HEK293T (cell line): ENCODE results near the gene CYP46A1.

Source experiments
- CTCF ChIA-PET: fragments of 350-600 bp; formaldehyde crosslinking; extraction: SDS; loops from one replicate; lab custom pipeline; 2021; ENCODE audit warnings: antibody characterized with exemption, inconsistent platforms; lab: Yijun Ruan, JAX
- POLR2A ChIA-PET: fragments of 350-600 bp; formaldehyde crosslinking; extraction: SDS; loops from one replicate; lab custom pipeline; 2020; ENCODE audit warnings: antibody characterized with exemption, inconsistent platforms; lab: Yijun Ruan, JAX
- DNase-seq: peaks from one replicate; pipeline ENCODE4 v3.0.0; 2012; ENCODE audit warnings: mixed read lengths; ENCODE audit errors: extremely low spot score
- ARNT ChIP-seq: fragments of 450-650 bp; IDR thresholded peaks from 2 replicates; pipeline ENCODE4 v1.6.1; 2017; ENCODE audit warnings: mild to moderate bottlenecking
- BHLHE40 ChIP-seq: fragments of 450-650 bp; IDR thresholded peaks from 2 replicates; pipeline ENCODE4 v1.6.1; 2016; ENCODE audit warnings: mild to moderate bottlenecking, moderate library complexity, borderline replicate concordance
- CTBP1 ChIP-seq: fragments of 450-650 bp; IDR thresholded peaks from 2 replicates; pipeline ENCODE4 v1.6.1; 2016; ENCODE audit warnings: borderline replicate concordance
- ELF4 ChIP-seq: fragments of 450-650 bp; IDR thresholded peaks from 2 replicates; pipeline ENCODE4 v1.6.1; 2017; ENCODE audit warnings: antibody characterized with exemption
- FOXA1 ChIP-seq: fragments of 450-650 bp; IDR thresholded peaks from 2 replicates; pipeline ENCODE4 v1.6.1; 2016; ENCODE audit warnings: mild to moderate bottlenecking
- FOXK2 ChIP-seq: fragments of 450-650 bp; IDR thresholded peaks from 2 replicates; pipeline ENCODE4 v1.6.1; 2016; ENCODE audit warnings: mild to moderate bottlenecking
- FOXM1 ChIP-seq: fragments of 450-650 bp; IDR thresholded peaks from 2 replicates; pipeline ENCODE4 v1.6.1; 2017; ENCODE audit warnings: mild to moderate bottlenecking, borderline replicate concordance
- HDGF ChIP-seq: fragments of 450-650 bp; IDR thresholded peaks from 2 replicates; pipeline ENCODE4 v1.6.1; 2017; ENCODE audit warnings: antibody characterized with exemption, borderline replicate concordance
- L3MBTL2 ChIP-seq: fragments of 450-650 bp; conservative IDR thresholded peaks from 2 replicates; pipeline ENCODE4 v1.6.1; 2016; ENCODE audit warnings: mild to moderate bottlenecking
- LEF1 ChIP-seq: fragments of 450-650 bp; IDR thresholded peaks from 2 replicates; pipeline ENCODE4 v1.6.1; 2017; ENCODE audit warnings: mild to moderate bottlenecking, borderline replicate concordance
- NFRKB ChIP-seq: fragments of 450-650 bp; IDR thresholded peaks from 2 replicates; pipeline ENCODE4 v1.6.1; 2016; ENCODE audit warnings: mild to moderate bottlenecking, moderate library complexity
- PKNOX1 ChIP-seq: fragments of 450-650 bp; IDR thresholded peaks from 2 replicates; pipeline ENCODE4 v1.6.1; 2016
- SP1 ChIP-seq: fragments of 450-650 bp; IDR thresholded peaks from 2 replicates; pipeline ENCODE4 v1.6.1; 2017
- SUZ12 ChIP-seq: fragments of 450-650 bp; IDR thresholded peaks from 2 replicates; pipeline ENCODE4 v1.6.1; 2016; ENCODE audit warnings: mild to moderate bottlenecking
- TARDBP ChIP-seq: fragments of 450-650 bp; IDR thresholded peaks from 2 replicates; pipeline ENCODE4 v1.6.1; 2016
- ZNF384 ChIP-seq: fragments of 450-650 bp; IDR thresholded peaks from 2 replicates; pipeline ENCODE4 v1.6.1; 2016

The CYP46A1 gene

GRCh38 chr14:99755068-99755405 is 70.9 kb downstream of the CYP46A1 start:
- TF ChIP-seq ZNF384 = no peak
- no peak for TF ChIP-seq HDGF
- no peak for TF ChIP-seq FOXK2
- TF ChIP-seq LEF1 = no peak
- TF ChIP-seq SP1 = no peak
- no peak for TF ChIP-seq PKNOX1
- TF ChIP-seq FOXA1 = no peak
- TF ChIP-seq BHLHE40 = no peak
- TF ChIP-seq ARNT = no peak
- no peak for TF ChIP-seq SUZ12
- TF ChIP-seq L3MBTL2 = no peak
- no peak for TF ChIP-seq TARDBP
- no peak for TF ChIP-seq NFRKB
- TF ChIP-seq ELF4 = no peak
- no peak for TF ChIP-seq FOXM1
- no peak for TF ChIP-seq CTBP1
- DNase-seq = no peak
- POLR2A ChIA-PET = no interaction called here
- CTCF ChIA-PET = no interaction called here

GRCh38 chr14:99755629-99756603 is 71.8 kb downstream of the CYP46A1 start:
- CTCF ChIA-PET = interaction anchor here (0.6 to 0.7 kb wide), 2 partner anchors 76 to 893 kb away, joined by 3 read pairs; no protein-coding TSS in a partner anchor
- no peak for DNase-seq
- POLR2A ChIA-PET = no interaction called here
- no peak for TF ChIP-seq LEF1
- TF ChIP-seq PKNOX1 = no peak
- no peak for TF ChIP-seq ELF4

GRCh38 chr14:99756796-99757195 is 72.7 kb downstream of the CYP46A1 start:
- no peak for TF ChIP-seq SP1
- TF ChIP-seq TARDBP = no peak
- TF ChIP-seq LEF1 = no peak
- POLR2A ChIA-PET = no interaction called here
- CTCF ChIA-PET = no interaction called here

GRCh38 chr14:99757331-99758070 is 73.4 kb downstream of the CYP46A1 start:
- DNase-seq = no peak
- POLR2A ChIA-PET = no interaction called here
- CTCF ChIA-PET = no interaction called here
- TF ChIP-seq SP1 (no peak), TARDBP (no peak), ELF4 (no peak), HDGF (no peak), FOXK2 (no peak), ZNF384 (no peak), FOXA1 (no peak), ARNT (no peak), LEF1 (no peak), SUZ12 (no peak), PKNOX1 (no peak), BHLHE40 (no peak)

More at GRCh38 chr14:99756796-99757195, 72.7 kb downstream of the CYP46A1 start:
- DNase-seq = no peak

GRCh38 chr14:99758121-99758821 is 74.2 kb downstream of the CYP46A1 start:
- TF ChIP-seq BHLHE40 (no peak), ZNF384 (no peak), TARDBP (no peak), SP1 (no peak), ELF4 (no peak), CTBP1 (no peak), FOXM1 (no peak), ARNT (no peak), SUZ12 (no peak), HDGF (no peak)
- POLR2A ChIA-PET = no interaction called here
- no peak for DNase-seq
- CTCF ChIA-PET = interaction anchor here (0.6 to 0.8 kb wide), 2 partner anchors 126 to 345 kb away, joined by 3 read pairs; no protein-coding TSS in a partner anchor
